AG04449 (cell line): ENCODE measurements around the gene DCK.
"Not testable (repeated sequence)": the region's sequence is repeated elsewhere in the genome, so short reads cannot be mapped to it uniquely, and the experiment has no call there.

ENCODE experiments used
- CTCF ChIA-PET: fragments of 350-600 bp; formaldehyde crosslinking; extraction: SDS; loops from one replicate; lab custom pipeline; 2021; ENCODE audit warnings: antibody characterized with exemption; lab: Yijun Ruan, JAX
- POLR2A ChIA-PET: fragments of 400-600, 350-600 bp; formaldehyde crosslinking; extraction: SDS; loops from one replicate; lab custom pipeline; 2020; ENCODE audit warnings: antibody characterized with exemption, inconsistent platforms; lab: Yijun Ruan, JAX
- DNase-seq: peaks from one replicate; pipeline ENCODE4 v3.0.0-alpha.2; 2010; ENCODE audit warnings: low read depth, low spot score
- H3K4me3 ChIP-seq: 2 replicates; pipeline ENCODE4 v1.5.1; 2011; ENCODE audit warnings: low read depth, mild to moderate bottlenecking, control low read depth, low read length
- CTCF ChIP-seq: IDR thresholded peaks from one replicate; pipeline ENCODE4 v1.5.1; 2011; ENCODE audit warnings: mild to moderate bottlenecking, moderate library complexity, low read length, control low read depth, inconsistent platforms; ENCODE audit not compliant: insufficient read depth; ENCODE audit errors: missing control alignments

Gene DCK

GRCh38 chr4:71049395-71049794 lies 55.9 kb downstream of the DCK start:
- CTCF ChIA-PET, result no interaction called here
- TF ChIP-seq CTCF, result no peak
- no peak for DNase-seq
- POLR2A ChIA-PET, result no interaction called here
- H3K4me3 ChIP-seq, result no peak overlapping the region

GRCh38 chr4:71050809-71051208 lies 57.4 kb downstream of the DCK start:
- CTCF ChIA-PET, result interaction anchor here (0.5 to 1.1 kb wide), 3 partner anchors 218 to 664 kb away, joined by 3 to 12 read pairs (median 3); no protein-coding TSS in a partner anchor
- H3K4me3 ChIP-seq, result no peak overlapping the region
- POLR2A ChIA-PET, result no interaction called here
- no peak for TF ChIP-seq CTCF
- DNase-seq, result no peak

- CTCF ChIA-PET, result no interaction called here
- no peak for DNase-seq
- H3K4me3 ChIP-seq, result no peak overlapping the region
- POLR2A ChIA-PET, result no interaction called here
- TF ChIP-seq CTCF, result no peak
These were observed 58.6 kb downstream of the DCK start for GRCh38 chr4:71052034-71052433.

- H3K4me3 ChIP-seq, result no peak overlapping the region
- CTCF ChIA-PET, result no interaction called here
- POLR2A ChIA-PET, result no interaction called here
- DNase-seq, result no peak
- TF ChIP-seq CTCF, result no peak
These were observed 59.3 kb downstream of the DCK start for GRCh38 chr4:71052716-71053115.

GRCh38 chr4:71053613-71054012 lies 60.2 kb downstream of the DCK start:
- H3K4me3 ChIP-seq, CTCF ChIA-PET, POLR2A ChIA-PET, DNase-seq: not testable (repeated sequence)

GRCh38 chr4:71059573-71059972 lies 66.1 kb downstream of the DCK start:
- H3K4me3 ChIP-seq, DNase-seq, CTCF ChIA-PET, POLR2A ChIA-PET: not testable (repeated sequence)

- POLR2A ChIA-PET, result no interaction called here
- CTCF ChIA-PET, result no interaction called here
- no peak overlapping the region for H3K4me3 ChIP-seq
These were observed 69.0 kb downstream of the DCK start for GRCh38 chr4:71062436-71062835.

More at GRCh38 chr4:71062436-71062835, 69.0 kb downstream of the DCK start:
- TF ChIP-seq CTCF, result no peak
- no peak for DNase-seq
